ENCODE data around the gene ODAPH.
"Not testable (repeated sequence)": the region's sequence is repeated elsewhere in the genome, so short reads cannot be mapped to it uniquely, and the experiment has no call there.

Gene ODAPH, protein sequence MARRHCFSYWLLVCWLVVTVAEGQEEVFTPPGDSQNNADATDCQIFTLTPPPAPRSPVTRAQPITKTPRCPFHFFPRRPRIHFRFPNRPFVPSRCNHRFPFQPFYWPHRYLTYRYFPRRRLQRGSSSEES

DNA sequence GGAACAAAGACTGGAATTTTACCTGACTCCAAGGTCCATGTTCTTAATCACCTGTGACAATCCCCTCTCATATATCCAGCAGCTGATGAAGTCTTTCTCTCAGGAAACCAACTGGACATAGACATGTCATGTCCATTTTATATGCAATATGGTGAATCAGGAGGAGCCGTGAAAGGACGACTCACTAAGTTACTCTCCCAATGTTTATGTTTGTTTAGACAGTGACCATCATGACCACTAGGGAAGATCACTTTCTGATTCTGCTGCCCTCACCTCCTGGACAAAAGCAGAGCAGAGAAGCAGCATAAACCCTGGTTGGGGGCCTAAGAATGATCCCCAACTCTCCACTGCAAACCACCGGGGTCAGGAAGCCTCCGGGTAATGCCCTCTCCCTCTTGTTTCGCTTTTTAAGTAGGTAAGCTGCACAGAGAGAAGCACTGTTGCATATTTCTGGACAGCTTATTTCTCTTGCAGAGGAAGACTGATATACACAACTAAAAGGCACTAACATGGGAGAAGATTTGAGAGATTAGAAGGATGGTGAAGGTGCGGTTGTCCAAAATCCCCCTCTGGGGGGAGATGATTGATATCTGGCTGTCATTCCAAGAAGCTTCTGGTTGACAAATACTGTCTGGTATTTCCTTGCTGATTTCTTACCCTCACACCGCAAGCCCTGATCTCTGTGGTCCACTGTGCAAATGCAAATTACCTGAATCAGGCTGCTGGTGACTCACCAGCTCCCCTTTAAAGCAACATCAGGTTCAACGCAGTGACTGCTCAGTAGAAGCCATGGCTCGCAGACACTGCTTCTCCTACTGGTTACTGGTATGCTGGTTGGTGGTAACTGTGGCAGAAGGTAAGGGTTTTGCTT, at the start of gene ODAPH:
ODAPH (plus strand) TSS at position 773 of the 871 bp plus-strand sequence; CDS start at position 790, 17 bp downstream.
- DNase-seq (ENCODE audit: low read depth in 2 of 2), result no peak

DNA sequence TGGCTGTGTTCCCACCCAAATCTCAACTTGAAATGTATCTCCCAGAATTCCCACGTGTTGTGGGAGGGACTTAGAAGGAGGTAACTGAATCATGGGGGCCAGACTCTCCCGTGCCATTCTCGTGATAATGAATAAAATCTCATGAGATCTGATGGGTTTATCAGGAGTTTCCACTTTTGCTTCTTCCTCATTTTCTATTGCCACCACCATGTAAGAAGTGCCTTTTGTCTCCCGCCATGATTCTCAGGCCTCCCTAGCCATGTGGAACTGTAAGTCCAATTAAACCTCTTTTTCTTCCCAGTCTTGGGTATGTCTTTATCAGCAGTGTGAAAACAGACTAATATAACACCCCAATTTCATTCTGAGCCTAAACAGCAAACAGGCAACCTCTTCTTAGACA, 46.3 kb upstream of the ODAPH start:
- DNase-seq (ENCODE audit: low read depth in 2 of 2), result not testable (repeated sequence)

DNA sequence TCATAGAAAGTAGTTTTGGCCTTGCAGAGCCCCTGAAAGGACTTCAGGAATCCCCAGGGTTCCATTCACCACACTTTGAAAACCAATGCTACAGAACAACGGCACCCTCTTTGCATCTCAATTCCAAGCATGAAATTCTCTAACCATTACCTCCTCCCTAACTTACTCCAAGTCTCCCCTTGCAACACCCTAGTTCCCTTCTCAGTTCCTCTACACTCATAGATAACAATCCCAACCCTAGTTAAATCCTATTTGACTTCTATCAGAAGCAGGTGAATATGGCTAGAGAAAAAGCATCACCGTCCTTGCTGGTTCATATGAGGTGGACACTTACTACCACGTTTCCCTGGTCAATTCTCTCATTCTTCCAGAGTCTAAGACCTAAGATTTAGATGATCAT, 44.0 kb upstream of the ODAPH start:
- no peak for DNase-seq (ENCODE audit: low read depth in 2 of 2)

DNA sequence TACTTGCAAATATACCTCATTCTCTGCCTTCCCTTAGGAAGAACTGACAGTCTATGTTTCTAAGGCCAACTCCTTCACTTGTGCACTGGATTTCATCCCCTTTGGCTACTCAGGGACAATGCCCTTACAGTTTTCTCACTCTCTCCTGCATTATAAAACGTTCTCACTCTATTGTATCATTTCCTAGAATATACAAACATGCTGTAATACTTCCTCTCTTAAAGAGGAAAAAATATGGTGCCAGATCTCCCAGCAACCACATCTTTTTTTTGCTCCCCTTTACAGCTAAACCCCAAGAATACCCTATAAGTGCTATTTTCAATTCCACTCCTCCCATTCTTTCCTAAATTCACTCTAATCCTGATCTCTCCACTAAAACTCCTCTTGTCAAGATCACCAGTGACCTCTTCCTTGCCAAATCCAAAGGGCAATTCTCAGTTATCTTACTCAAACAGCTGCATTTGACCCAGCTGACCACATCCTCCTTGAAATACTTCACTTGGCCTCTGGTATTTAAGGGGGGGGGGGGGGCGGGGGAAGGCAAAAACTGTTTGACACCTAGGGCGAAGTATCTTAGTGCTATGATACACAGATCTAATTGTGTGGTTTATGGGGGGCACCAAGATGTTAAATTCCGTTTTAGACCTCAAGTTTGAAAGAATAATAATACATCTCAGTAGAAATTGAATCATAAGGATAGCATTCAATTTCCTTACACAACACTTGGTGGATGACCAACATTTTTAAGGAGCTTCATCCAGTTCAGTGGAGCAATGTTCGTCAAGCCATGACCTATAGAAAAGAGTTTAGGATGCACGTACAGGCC, 43.3 kb upstream of the ODAPH start:
- DNase-seq (ENCODE audit: low read depth in 2 of 2), result no peak

DNA sequence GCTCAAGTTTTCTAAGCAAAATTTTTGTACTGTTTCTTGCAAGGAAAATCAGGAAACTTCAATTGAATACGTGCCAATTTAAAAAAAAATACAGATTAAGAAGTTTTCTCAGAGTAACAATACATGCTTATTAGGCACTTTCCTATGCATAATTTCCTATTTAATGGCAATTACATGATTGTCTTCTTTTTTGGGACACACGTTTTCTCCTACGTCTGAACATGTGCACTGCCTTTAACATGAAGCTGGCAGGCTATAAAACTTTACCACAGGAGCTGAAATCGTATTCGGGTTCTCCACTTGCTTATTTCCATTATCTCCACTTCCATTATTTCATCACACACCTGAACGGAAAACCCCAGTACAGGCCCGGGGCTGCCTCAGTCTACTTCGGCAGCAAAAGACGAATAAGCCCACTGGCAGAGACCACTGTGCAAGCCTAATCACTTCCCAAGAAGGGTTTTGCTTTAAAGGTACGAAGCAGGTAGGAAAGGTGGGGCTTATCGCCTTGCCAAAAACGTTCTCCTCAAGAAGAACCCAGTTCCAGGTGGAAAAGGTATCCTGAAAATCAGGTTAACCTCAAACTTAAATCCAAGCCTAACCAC, 42.2 kb upstream of the ODAPH start:
- no peak for DNase-seq (ENCODE audit: low read depth in 2 of 2)

DNA sequence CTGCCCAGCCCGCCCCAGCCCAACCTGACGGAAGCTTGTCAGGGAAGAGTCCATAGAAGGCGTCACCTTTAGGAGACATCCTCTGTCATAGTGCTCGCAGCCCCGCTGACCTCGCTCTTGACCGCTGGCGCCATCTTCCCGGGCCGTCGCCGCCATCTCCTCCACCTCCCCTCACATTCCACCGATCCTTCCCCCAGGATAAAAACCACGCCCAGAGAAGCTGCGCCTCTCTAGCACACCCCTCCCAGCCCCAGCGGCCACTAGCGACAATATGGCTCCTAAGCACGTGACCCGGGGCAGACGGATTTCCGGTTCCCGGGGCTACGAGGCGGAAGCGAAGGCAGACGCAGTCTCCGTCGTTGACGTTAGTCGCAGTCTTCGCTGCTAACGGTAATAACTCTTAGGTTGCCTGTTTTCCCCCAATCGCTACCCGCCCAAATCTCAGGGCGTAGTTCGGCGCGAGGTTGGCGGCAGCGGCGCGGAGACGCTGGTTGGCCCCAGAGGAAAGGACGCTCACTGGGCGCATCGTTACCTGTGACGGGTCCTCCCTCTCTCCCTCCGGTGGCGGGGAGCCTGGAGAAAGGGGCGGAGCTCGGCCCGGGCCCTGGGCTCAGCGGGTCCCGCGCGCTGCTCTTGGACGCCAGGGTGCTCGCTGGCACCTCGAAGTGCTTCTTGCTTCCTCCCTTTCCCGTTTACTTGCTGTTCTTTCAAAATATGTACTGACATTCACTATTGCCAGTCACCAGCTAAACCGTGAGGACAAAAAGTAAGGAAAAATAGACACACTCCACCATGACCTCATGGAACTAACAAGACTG, 41.5 kb upstream of the ODAPH start, which contains the start of the genes RCHY1 and THAP6:
RCHY1 (minus strand) TSS at position 273 of the 818 bp plus-strand sequence; CDS start at position 156, 117 bp downstream.
THAP6 (plus strand) TSS at position 343 of the 818 bp plus-strand sequence. CDS start 980 bp downstream, outside the sequence.
- DNase-seq (ENCODE audit: low read depth in 2 of 2), result peak; percentile 82 to 83

DNA sequence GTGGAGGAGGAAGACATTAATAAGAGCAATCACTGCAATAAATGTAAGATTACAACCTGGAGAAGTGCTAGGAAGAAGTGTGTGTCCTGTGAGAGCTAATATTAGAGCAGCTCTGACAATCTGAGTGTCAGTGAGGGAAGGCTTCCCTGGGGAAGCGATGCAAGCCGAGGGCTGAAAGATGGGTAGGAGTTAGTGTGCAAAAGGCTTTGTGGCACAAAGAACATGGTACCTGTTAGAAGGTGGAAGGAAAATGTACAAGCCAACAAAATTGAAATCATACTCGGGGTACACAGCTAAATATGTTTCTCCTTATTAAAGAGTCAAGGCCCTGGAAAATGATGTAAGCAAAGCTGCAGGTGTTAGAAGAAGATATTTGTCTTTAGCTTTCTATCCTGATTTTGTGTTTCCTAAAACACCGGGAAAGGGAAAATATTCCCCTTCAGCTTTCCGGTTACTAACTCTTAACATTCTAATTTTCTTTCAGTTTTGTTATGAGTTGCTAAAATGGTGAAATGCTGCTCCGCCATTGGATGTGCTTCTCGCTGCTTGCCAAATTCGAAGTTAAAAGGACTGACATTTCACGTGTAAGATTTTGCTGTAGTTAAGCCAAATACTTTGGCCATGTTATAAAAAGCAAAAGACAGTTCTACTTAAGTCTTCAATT, 40.8 kb upstream of the ODAPH start:
- no peak for DNase-seq (ENCODE audit: low read depth in 2 of 2)

DNA sequence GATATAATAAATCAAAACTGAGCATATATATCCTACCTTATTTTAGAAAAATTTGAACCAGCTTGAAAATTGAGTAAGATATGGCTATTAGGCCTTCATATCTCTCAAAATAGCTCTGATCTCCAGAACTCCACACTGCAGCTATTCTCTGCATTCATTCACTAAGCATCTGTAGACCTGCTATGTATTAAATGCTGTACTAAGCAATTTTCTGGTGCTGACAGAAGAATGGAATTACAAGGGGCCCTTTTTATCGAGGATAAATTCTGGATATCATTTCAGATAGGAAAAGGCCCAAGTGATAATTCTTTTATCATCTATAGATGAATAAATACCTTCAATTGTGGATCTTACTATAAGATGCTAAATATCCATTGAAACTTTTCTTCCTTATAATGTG, 39.7 kb upstream of the ODAPH start:
- DNase-seq (ENCODE audit: low read depth in 2 of 2), result no peak

DNA sequence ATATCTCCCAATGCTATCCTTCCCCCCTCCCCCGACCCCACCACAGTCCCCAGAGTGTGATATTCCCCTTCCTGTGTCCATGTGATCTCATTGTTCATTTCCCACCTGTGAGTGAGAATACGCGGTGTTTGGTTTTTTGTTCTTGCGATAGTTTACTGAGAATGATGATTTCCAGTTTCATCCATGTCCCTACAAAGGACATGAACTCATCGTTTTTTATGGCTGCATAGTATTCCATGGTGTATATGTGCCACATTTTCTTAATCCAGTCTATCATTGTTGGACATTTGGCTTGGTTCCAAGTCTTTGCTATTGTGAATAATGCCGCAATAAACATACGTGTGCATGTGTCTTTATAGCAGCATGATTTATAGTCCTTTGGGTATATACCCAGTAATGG, 36.4 kb upstream of the ODAPH start:
- not testable (repeated sequence) for DNase-seq (ENCODE audit: low read depth in 2 of 2)

DNA sequence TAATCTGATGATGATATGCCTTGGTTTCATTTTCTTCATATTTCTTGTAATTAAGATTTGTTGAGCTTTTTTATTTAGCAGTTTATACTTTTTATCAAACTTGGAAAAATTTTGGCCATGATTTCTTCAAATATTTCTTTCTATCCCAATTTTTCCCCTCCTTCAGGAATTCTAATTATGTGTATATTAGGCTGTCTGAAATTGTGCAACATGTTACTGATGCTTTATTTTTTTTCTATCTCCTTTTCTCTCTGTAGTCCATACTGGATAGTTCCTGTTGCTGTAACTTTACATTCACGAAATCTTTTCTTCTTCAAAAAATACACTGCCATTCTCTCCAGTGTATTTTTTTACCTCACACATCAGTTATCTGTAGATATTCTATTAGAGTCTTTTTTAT, 30.8 kb upstream of the ODAPH start:
- DNase-seq (ENCODE audit: low read depth in 2 of 2), result no peak

DNA sequence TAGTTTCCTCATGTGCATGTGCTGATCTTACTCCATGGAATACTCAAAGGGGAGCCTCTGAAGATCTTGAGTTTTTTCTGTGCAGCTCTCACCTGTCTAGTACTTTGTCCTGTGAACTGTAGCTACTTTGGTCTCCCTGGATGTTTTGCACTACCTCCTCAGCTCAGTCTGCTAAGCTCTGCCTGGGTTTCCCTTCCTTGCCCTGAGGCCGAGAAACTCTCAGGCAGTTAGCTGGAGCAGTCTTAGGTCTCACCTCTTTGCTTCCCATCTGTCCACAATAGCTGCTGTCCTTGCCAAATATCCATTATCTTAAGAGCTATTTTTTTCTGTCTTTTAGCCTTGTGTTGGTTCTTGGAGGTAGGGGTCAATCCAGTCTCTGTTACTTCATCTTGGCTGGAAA, 30.0 kb upstream of the ODAPH start:
- DNase-seq (ENCODE audit: low read depth in 2 of 2), result no peak

DNA sequence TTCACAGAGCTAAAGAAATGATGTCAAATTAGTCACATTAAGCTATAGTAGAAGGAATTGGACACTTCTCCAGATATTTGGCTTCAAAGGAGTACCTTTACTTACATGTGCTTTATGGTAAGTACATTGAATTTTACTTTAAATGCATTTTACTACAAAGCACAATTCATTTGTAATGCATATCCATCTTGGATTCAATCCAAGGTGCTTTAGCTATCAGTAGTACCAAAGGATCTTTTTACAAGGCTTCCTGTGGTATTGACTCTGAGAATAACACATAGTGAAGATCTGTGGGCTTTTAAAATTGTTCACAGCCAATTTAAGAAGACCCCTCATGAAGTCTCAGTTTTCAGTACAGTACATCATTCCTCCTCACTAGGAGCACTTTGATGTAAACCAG, 28.4 kb upstream of the ODAPH start:
- no peak for DNase-seq (ENCODE audit: low read depth in 2 of 2)

DNA sequence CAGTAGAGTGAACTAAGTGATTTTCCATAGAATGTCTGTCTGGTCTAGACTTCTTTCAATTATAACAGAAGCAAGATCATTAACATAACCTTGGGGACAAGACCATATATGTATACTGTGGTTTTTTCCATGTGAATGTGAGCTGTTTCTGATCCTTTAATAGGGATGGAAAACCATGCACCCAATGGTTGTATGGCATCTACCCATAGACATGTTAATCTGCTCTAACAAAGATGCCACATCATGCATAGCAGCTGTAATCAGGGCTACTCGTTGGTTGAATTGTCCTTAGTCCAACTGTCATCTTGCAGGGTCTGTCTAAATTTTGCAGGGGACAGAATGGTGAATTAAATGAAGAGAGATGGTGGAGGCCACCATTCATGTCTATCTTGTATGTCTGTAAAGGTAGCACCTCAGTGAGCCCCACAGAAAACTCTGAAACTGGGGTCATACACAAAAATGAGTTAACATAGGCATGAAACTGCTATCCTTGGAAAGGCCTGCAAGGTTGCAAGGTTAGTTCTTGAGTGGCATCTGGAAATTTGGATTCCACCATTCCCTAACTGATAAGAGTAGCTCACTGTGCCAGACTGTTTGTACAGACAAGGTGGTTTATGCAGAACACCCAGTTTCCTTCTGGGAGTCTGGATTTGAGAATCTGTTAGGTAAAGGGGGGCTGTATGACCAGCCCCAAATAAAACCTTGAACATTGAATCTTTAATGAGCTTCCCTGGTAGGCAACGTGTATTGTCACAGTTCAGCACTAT, 25.1 kb upstream of the ODAPH start:
- no peak for DNase-seq (ENCODE audit: low read depth in 2 of 2)

DNA sequence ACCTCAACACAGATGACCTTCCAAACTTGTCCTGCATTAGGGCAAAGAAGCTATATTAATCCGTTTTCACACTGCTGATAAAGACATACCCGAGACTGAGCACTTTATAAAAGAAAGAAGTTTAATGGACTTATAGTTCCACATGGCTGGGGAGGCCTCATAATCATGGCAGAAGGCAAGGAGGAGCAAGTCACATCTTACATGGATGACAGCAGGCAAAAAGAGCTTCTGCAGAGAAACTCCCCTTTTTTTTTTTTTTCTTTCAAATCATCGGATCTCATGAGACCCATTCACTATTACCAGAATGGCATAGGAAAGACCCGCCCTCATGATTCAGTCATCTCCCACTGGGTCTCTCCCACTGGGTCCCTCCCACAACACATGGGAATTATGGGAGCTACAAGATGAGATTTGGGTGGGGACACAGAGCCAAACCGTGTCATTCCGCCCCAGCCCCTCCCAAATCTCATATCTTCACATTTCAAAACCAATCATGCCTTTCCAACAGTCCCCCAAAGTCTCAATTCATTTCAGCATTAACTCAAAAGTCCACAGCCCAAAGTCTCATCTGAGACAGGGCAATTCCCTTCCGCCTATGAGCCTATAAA, 24.2 kb upstream of the ODAPH start:
- DNase-seq (ENCODE audit: low read depth in 2 of 2), result not testable (repeated sequence)

DNA sequence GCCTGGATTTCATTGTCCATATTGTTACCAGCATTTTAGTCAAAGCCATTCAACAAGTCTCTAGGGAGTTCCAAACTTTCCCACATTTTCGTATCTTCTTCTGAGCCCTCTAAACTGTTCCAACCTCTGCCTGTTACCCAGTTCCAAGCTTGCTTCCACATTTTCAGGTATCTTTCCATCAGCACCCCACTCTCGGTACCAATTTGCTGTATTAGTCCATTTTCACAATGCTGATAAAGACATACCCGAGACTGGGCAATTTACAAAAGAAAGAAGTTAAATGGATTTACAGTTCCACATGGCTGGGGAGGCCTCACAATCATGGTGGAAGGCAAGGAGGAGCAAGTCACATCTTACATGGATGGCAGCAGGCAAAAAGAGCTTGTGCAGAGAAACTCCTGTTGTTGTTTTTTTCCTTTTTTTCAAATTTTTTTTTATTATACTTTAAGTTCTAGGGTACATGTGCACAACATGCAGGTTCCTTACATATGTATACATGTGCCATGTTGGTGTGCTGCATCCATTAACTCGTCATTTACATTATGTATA, 22.5 kb upstream of the ODAPH start:
- not testable (repeated sequence) for DNase-seq (ENCODE audit: low read depth in 2 of 2)

DNA sequence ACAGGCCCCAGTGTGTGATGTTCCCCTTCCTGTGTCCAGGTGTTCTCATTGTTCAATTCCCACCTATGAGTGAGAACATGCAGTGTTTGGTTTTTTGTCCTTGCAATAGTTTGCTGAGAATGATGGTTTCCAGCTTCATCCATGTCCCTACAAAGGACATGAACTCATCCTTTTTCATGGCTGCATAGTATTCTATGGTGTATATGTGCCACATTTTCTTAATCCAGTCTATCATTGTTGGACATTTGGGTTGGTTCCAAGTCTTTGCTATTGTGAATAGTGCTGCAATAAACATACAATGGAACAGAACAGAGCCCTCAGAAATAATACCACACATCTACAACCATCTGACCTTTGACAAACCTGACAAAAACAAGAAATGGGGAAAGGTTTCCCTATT, 21.9 kb upstream of the ODAPH start:
- not testable (repeated sequence) for DNase-seq (ENCODE audit: low read depth in 2 of 2)

DNA sequence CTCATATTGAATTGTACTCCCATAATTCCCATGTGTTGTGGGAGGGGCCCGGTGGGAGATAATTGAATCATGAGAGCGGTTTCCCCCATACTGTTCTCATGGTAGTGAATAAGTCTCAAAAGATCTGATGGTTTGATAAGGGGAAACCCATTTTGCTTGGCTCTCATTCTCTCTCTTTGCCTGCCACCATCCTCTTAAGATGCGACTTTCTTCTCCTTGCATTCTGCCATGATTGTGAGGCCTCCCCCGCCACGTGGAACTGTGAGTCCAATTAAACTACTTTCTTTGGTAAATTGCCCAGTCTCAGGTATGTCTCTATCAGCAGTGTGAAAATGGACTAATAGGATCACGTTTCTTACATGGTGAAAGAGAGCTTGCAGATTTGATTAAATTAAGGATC, 18.6 kb upstream of the ODAPH start:
- DNase-seq (ENCODE audit: low read depth in 2 of 2), result not testable (repeated sequence)

DNA sequence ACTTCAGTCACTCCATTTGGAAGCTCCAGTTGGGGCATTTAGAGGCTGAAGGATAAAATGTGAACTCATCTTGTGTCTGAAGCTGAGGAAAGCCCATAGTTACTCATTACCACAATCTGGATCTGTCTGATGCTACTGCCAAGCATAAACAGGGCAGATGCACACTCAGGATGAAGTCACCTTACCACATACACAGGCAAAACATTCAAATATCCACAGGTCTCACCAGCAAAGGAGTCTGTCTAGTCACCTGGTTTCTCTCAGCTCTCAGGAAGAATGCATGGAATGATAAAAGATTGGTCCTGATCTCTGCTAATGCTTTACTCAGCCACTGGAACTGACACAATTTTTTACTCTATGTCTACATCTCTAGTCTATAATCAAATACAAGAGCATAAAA, 13.0 kb upstream of the ODAPH start:
- DNase-seq (ENCODE audit: low read depth in 2 of 2), result no peak

DNA sequence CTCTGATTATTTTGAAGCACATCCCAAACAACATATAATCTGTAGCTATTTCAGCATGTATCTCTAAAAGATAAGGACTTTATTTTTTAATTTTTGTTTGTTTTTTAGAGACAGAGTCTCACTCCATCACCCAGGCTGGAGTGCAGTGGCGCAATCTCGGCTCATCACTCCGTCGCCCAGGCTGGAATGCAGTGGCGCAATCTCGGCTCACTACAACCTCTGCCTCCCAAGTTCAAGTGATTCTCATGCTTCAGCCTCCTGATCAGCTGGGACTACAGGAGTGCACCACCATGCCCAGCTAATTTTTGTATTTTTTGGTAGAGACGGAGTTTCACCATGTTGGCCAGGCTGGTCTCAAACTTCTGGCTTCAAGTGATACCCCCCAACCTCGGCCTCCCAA, 11.6 kb upstream of the ODAPH start:
- DNase-seq (ENCODE audit: low read depth in 2 of 2), result not testable (repeated sequence)

Data from activated CD4-positive, alpha-beta T cell treated with anti-CD3 and anti-CD28 coated beads for 24 hours (primary cell).